Kidney tubule cell (primary cell): ENCODE data around the gene KRT85.
"Not testable (repeated sequence)": the region's sequence is repeated elsewhere in the genome, so short reads cannot be mapped to it uniquely, and the experiment has no call there.

Source experiments
- DNase-seq: peaks from one replicate; pipeline ENCODE4 v3.0.0-alpha.2; 2018; ENCODE audit warnings: low spot score

The KRT85 gene

DNA sequence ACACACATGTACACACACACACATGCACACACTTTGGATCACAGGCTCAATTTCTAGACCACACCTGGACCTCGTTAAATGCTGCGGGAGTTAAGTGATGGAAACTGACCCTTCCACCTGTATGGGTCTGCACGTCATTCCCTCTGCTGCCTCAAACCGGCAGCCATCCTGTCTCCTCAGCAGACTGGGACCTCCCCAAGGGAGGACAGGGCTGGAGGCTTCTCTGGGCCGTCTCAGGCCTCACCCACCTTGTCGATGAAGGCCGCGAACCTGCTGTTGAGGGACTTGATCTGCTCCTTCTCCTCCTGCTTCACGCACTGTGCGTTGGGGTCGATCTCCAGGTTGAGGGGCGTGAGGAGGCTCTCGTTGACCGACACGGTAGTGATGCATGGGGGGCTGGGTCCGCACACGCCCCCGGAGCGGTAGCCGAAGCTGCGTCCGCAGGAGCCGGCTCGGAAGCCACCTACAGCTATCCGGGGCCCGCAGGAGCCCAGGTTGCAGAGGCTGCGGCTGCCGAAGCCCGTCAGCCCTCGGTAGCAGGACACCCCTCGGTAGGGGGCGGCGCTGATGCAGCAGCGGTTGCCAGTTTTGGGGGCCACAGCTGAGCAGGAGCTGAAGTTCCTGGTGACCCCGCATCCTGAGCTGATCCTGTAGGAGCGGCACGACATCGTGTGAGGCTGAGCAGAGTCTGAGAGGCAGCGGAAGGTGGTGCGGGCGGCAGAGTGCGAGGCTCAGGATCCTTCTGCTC lies at the start of gene KRT85:
TSS of gene KRT85 (minus strand) at position 744 of the 748 bp plus-strand sequence. CDS start at position 668, 76 bp downstream.
- DNase-seq, result no peak

DNA sequence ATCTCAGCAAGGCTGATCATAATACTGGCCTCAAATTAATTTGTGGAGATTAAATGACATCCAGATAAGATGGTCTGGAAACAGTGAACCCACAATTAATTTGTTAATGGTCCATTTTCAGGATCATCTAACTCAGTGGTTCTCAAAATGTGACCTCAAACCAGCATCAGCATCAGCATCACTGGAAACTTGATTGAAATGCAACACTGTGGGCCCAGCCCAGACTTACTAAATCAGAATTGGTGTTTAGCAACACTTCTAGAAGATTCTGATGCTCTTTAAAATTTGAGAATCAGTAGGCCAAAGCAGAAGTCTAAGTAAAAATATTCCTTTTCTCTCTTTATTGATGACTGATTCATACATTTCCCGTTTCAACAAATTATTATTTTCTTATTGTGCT lies 49.5 kb upstream of the KRT85 start:
- DNase-seq, result no peak

DNA sequence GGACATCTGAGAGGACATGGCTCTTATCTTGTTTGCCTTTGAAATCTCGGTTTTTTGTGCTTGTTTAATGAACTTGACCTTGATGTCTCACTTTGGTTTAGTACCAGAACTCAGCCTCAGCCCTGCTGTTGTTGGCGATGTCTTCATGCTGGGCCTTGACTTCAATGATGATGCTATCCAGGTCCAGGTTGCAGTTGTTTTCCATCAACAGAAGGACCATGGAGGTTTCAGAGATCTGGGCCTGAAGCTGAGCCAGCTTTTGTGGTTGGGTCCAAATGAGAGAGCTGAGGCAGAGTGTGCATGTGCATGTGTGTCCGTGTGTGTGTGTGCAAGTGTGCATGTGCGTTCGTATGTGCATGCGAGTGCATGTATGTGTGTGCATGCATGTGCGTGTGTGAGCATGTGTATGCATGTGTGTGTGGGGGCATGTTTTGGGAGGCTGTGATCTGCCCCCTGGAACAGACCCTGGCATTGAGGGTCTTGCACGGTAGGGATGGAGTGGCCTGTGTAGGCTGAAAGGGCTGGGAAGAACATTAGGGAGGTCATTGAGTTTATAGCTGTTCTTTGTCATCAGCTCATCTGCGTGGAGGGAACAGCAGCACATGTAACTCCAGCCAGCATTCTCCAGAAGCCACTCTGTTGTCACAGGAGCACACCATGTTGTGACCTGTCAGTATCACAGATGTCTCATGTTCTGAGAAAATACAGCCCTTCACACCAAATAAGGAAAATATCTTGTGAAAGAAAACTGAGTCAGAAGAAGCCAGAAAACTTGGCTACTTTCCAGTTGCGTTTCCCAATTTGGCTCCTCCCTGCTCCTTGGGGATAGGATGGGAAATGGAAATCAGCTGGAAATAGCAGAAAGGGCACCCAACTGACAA lies 48.8 kb upstream of the KRT85 start:
- peak; percentile 65 for DNase-seq

DNA sequence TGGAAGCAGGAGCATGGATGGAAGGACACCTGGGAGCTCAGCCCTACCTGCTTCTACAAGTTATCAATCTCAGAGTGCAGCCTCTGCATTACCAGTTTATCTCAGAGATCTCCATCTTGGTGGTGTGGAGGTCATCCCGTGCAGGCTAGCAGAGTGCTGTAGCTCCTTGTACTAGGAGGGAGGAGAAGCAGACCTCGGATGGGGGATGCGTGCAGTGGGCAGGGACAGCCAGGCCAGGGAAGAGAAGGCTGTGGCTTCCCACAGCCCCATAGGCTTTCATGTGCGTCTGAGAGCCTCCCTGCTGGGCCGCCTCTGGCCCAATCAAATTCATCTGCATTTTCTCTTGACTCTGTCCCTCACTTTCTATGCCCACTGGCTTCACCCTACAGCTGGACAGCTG lies 47.7 kb upstream of the KRT85 start:
- no peak for DNase-seq

- DNase-seq, result no peak
Measured at GRCh38 chr12:52413782-52414345, 46.6 kb upstream of the KRT85 start.

DNA sequence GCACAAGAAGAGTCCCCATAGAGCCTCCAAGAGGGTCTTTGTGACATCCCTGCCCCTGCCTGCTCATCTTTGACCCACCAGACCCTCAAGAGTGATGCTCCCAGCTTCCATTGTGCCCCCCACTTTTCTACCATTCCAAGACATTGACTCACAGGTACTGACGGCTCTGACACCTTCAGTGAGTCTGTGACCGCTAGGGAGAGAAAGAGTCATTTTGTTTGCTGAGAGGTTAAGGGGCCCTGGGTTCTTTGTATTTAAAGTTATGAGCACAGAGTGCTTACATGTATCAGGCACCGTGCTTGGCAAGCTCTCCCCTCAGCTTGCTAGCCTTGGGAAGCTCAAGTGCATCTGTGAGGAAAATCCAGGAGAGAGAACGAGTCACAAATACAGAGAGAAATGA lies 45.9 kb upstream of the KRT85 start:
- no peak for DNase-seq

DNA sequence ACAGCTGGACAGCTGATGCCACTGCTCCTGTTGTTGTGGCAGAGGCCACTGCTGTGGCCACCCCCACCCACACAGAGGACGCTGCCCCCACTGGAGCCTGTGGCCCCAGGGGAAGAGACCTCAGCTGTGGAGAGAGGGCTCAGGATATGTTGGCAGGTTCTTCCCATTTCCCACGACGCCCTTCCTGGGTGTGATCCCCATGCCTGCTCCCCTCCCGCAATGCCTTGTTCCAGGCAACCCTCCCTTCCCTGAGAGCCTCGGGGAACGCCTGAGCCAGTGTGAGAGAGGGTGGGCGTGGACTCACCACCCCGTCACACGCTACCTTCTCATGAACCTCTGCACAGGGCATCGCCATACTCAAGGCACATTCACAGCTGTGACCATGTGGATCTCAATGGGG lies 44.5 kb upstream of the KRT85 start:
- DNase-seq, result no peak

GRCh38 chr12:52410589-52411248 lies 43.4 kb upstream of the KRT85 start:
- not testable (repeated sequence) for DNase-seq

DNA sequence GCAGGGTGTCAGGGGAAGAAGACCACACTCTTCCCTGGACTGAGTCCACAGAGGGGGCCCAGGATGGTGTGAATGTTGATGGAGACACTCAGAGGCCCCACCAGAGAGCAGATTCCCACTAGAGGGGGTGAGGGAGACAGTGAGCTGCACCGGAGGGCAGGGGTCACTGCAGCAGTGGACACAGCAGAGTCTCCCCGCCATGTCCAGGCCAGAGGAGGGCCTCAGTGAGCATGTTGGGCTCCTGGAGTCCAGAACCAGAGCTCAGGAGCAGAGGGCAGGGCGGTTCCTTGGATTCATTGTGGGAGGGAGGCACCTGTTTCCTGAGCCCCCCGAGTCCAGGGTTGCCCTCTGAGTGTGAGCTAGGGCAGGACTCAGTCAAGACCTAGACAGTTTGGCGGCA lies 40.6 kb upstream of the KRT85 start:
- no peak for DNase-seq

GRCh38 chr12:52405922-52406385 lies 38.7 kb upstream of the KRT85 start, which contains the start of gene KRT82:
Gene KRT82, minus strand, starts transcription at chr12:52406335. Its CDS starts 58 bp downstream, at chr12:52406277.
- DNase-seq, result no peak

GRCh38 chr12:52404951-52405350 lies 37.7 kb upstream of the KRT85 start:
- no peak for DNase-seq

DNA sequence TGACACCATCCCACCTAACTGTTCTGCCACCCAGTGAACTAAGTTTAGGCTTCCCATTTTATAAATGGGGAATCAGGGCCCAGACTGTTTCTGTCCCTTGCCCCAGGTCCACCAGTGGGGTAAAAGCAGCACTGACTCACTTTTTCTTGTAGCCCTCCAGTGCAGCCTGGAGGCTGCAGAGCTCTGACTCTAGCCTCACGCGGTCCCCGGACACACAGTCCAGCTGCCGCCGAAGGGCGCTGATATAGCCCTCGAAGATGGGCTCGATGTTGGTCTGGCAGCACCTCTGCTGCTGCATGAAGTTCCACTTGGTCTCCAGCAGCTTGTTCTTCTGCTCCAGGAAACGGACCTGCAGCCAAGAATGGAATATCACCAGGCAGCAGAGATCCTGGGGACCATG lies 36.3 kb upstream of the KRT85 start:
- DNase-seq, result no peak

- DNase-seq, result no peak
Measured at GRCh38 chr12:52402873-52403540, 35.7 kb upstream of the KRT85 start.

- no peak for DNase-seq
Measured at GRCh38 chr12:52402377-52402776, 35.1 kb upstream of the KRT85 start.

- DNase-seq, result no peak
Measured at GRCh38 chr12:52401926-52402325, 34.6 kb upstream of the KRT85 start.

- no peak for DNase-seq
Measured at GRCh38 chr12:52401526-52401925, 34.2 kb upstream of the KRT85 start.

- DNase-seq, result no peak
Measured at GRCh38 chr12:52400906-52401305, 33.6 kb upstream of the KRT85 start.

DNA sequence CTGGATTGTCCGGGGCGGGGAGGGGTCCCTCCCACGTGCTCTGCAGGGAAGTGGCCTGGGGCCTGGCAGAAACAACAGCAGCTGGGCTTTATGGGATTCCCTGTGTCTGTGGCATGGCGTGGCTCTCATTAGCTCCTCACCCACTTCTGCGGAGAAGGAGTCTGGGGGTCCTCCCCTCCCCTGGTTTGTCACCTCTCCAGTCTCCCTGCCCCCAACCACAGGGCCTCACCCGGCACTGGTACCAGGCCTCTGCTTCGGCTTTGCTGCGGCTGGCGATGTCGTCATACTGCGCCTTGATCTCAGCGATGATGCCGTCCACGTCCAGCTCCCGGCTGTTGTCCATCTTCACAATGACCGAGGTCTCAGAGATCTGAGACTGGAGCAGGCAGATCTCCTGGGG lies 32.5 kb upstream of the KRT85 start:
- no peak for DNase-seq

DNA sequence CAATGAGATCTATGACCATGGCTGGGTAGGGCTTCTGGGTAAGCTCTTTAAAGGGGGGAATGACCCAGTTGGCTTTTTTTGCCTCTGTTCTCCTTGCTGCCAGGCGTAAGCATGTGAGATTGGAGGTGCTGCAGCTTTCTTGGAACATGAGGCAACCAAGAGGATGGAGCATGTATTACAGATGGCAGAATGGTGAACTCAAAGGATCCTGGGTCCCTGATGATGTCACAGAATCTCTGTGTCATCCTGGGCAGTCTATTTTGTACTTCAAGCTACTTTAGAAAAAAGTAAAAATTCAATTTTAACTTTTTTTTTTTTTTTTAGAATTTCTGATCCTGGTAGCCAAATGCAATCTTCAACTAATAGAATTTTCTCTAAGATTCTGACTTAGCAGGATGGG lies 30.9 kb upstream of the KRT85 start:
- DNase-seq, result no peak

DNA sequence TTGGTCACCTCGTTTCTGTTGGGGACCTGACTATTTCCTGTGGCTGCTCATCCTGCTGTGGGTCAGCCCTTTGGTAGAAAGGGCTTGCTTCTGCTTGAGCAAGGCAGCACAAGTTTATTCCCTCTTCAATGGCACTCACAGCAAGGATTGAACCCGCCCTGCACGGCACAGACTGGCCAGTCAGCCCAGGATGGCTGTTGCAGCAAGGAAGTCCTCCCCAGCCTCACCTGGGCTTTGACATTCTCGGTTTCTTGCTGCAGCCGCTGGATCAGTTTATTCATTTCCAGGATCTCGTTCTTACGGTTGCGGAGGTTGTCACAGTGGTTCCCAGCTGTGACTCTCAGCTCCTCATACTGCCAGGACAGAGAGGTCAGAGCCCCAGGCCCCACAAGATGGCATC lies 29.4 kb upstream of the KRT85 start:
- no peak for DNase-seq

GRCh38 chr12:52395761-52396434 lies 28.6 kb upstream of the KRT85 start:
- DNase-seq, result peak; percentile 57
